NCI-H2171 (cell line): ENCODE measurements around the gene ZNF521.
A peak's percentile ranks its signal among the peaks of the same experiment; 100 is the strongest.
"Not testable (repeated sequence)": the region's sequence is repeated elsewhere in the genome, so short reads cannot be mapped to it uniquely, and the experiment has no call there.

ENCODE experiments used
- DNase-seq: peaks from one replicate; lab custom pipeline; 2025; lab: John Stamatoyannopoulos, UW

ZNF521 gene

GRCh38 chr18:25289001-25289631, 62.9 kb downstream of the ZNF521 start:
- no peak for DNase-seq

GRCh38 chr18:25288340-25288938, 63.5 kb downstream of the ZNF521 start:
- DNase-seq = no peak

- DNase-seq = no peak
Observed at GRCh38 chr18:25287106-25287505, 64.9 kb downstream of the ZNF521 start.

- DNase-seq = peak; percentile 11
Observed at GRCh38 chr18:25284861-25285550, 67.0 kb downstream of the ZNF521 start.

GRCh38 chr18:25284281-25284680, 67.7 kb downstream of the ZNF521 start:
- no peak for DNase-seq

GRCh38 chr18:25283781-25284180, 68.2 kb downstream of the ZNF521 start:
- peak; percentile 1 for DNase-seq

GRCh38 chr18:25282896-25283703, 68.9 kb downstream of the ZNF521 start:
- no peak for DNase-seq

- DNase-seq = no peak
Observed at GRCh38 chr18:25282282-25282681, 69.7 kb downstream of the ZNF521 start.

GRCh38 chr18:25281556-25281955, 70.4 kb downstream of the ZNF521 start:
- no peak for DNase-seq

GRCh38 chr18:25279961-25280360, 72.0 kb downstream of the ZNF521 start:
- DNase-seq = peak; percentile 23

- no peak for DNase-seq
Observed at GRCh38 chr18:25279556-25279955, 72.4 kb downstream of the ZNF521 start.

GRCh38 chr18:25279133-25279532, 72.8 kb downstream of the ZNF521 start:
- no peak for DNase-seq

- DNase-seq = peak; percentile 3
Observed at GRCh38 chr18:25278394-25278793, 73.6 kb downstream of the ZNF521 start.

- peak; percentile 4 for DNase-seq
Observed at GRCh38 chr18:25275412-25276001, 76.5 kb downstream of the ZNF521 start.

GRCh38 chr18:25274926-25275325, 77.0 kb downstream of the ZNF521 start:
- DNase-seq = no peak

GRCh38 chr18:25266931-25267527, 84.9 kb downstream of the ZNF521 start:
- not testable (repeated sequence) for DNase-seq

GRCh38 chr18:25262920-25263319, 89.0 kb downstream of the ZNF521 start:
- no peak for DNase-seq

GRCh38 chr18:25261768-25262167, 90.2 kb downstream of the ZNF521 start:
- no peak for DNase-seq

GRCh38 chr18:25256439-25256838, 95.5 kb downstream of the ZNF521 start:
- DNase-seq = no peak

- DNase-seq = no peak
Observed at GRCh38 chr18:25253779-25254178, 98.2 kb downstream of the ZNF521 start.

GRCh38 chr18:25253136-25253535, 98.8 kb downstream of the ZNF521 start:
- no peak for DNase-seq

- no peak for DNase-seq
Observed at GRCh38 chr18:25251068-25251467, 100.9 kb downstream of the ZNF521 start.
